Measurements from ENCODE around the gene OR7G2.
"Not testable (repeated sequence)": the region's sequence is repeated elsewhere in the genome, so short reads cannot be mapped to it uniquely, and the experiment has no call there.

Gene OR7G2

DNA sequence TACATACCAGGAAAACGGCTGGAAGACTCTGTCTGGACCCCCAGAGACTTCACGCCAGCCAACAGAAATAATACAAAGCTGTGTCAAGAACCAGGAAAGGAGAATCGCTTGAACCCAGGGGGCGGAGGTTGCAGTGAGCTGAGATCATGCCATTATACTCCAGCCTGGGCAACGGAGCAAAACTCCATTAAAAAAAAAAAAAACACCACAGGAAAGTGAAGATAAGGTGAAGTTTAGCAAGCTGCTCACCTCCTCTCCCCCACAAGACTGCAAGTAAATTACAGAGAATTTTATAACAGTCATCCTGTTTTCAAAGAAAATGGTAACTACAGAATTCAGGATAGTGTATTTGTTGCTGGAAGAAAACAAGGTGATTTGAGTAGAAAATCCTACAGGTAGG is 9.3 kb upstream of the OR7G2 start:
- H3K4me3 ChIP-seq (ENCODE audit: low read length): no peak overlapping the region
- no peak for TF ChIP-seq ZNF274 (IDR thresholded peaks at IDR 0.05; ENCODE audit: low read depth, low read length)

DNA sequence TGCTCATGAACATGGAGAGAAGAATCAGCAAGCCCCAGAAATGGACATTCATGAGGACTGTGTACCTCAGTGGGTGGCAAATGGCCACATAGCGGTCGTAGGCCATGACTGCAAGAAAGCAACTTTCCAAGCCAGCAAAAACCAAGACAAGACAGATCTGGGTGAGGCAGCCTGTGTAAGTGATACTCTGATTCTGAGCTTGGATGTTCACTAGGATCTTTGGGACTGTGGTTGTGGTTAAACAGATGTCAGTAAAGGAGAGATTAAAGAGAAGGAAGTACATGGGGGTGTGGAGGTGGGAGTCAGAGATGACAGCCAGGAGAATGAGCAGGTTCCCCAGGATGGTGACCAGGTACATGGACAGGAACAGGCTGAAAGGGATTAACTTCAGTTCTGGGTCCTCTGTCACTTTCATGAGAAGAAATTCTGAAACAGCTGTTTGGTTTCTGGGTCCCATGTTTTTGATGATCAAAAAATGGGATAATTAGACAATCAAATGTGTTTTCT is 8.1 kb upstream of the OR7G2 start, which contains the start of gene OR7G1:
TSS of gene OR7G1 (minus strand) at position 457 of the 507 bp plus-strand sequence. CDS start at position 457, 0 bp downstream.
- no peak within 1 kb of the TSS for H3K4me3 ChIP-seq (ENCODE audit: low read length)
- no peak for TF ChIP-seq ZNF274 (IDR thresholded peaks at IDR 0.05; ENCODE audit: low read depth, low read length)

- TF ChIP-seq ZNF274 (IDR thresholded peaks at IDR 0.05; ENCODE audit: low read depth, low read length): no peak
- H3K4me3 ChIP-seq (ENCODE audit: low read length): no peak overlapping the region
These were observed 2.7 kb upstream of the OR7G2 start for GRCh38 chr19:9109959-9110358.

- no peak within 1 kb of the TSS for H3K4me3 ChIP-seq (ENCODE audit: low read length)
- no peak for TF ChIP-seq ZNF274 (IDR thresholded peaks at IDR 0.05; ENCODE audit: low read depth, low read length)
These were observed 20.5 kb downstream of the OR7G2 start, which contains the start of gene OR1M1 for GRCh38 chr19:9086761-9087160. TSS of gene OR1M1 (plus strand) at chr19:9087061. CDS start at chr19:9093245, 6,184 bp downstream.

- no peak for TF ChIP-seq ZNF274 (IDR thresholded peaks at IDR 0.05; ENCODE audit: low read depth, low read length)
- no peak overlapping the region for H3K4me3 ChIP-seq (ENCODE audit: low read length)
These were observed 28.6 kb downstream of the OR7G2 start for GRCh38 chr19:9078651-9079050.

DNA sequence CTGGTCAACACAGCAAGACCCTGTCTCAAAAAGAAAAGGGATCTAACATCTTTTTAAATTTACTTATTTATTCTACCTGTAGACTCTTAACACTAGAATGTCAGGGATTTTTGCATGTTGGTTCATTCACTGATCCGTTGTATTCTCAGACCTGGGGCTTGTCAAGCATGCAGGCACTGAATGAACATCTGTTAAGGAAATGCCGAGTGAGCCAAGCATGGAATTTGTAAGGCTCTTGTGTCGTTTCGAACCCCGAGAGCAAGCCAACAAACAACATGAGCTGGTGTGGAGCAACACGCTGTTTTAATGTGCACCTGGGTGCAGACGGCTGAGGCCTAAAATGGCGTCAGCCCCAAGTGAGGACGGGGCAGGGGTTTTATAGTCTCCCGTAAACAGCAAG is 30.4 kb downstream of the OR7G2 start:
- no peak overlapping the region for H3K4me3 ChIP-seq (ENCODE audit: low read length)
- TF ChIP-seq ZNF274 (IDR thresholded peaks at IDR 0.05; ENCODE audit: low read depth, low read length): no peak

- H3K4me3 ChIP-seq (ENCODE audit: low read length): no peak overlapping the region
- no peak for TF ChIP-seq ZNF274 (IDR thresholded peaks at IDR 0.05; ENCODE audit: low read depth, low read length)
These were observed 32.0 kb downstream of the OR7G2 start for GRCh38 chr19:9075064-9075949.

DNA sequence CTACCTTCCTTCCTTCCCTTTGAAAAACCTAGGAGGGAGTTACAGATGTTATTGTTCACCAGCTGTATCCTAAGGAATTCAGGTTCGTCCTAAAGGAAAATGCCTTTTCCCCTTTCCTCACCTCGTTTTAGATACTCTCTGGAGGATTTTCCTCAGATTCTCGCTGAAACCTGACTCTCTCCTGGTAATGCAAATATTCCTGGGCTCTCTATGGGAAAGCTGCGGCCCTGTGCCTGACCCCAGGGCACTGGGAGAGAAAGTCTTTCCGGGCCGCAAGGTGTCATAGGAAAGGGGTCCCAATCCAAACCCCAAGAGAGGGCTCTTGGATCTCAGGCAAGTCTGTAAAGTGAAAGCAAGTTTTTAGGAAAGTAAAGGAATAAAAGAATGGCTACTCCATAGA is 33.5 kb downstream of the OR7G2 start:
- no peak for TF ChIP-seq ZNF274 (IDR thresholded peaks at IDR 0.05; ENCODE audit: low read depth, low read length)
- no peak overlapping the region for H3K4me3 ChIP-seq (ENCODE audit: low read length)

- H3K4me3 ChIP-seq (ENCODE audit: low read length): not testable (repeated sequence)
These were observed 35.6 kb downstream of the OR7G2 start for GRCh38 chr19:9071720-9072119.

- no peak overlapping the region for H3K4me3 ChIP-seq (ENCODE audit: low read length)
- no peak for TF ChIP-seq ZNF274 (IDR thresholded peaks at IDR 0.05; ENCODE audit: low read depth, low read length)
These were observed 37.2 kb downstream of the OR7G2 start for GRCh38 chr19:9070066-9070465.

GRCh38 chr19:9065457-9066014 is 41.7 kb downstream of the OR7G2 start:
- TF ChIP-seq ZNF274 (IDR thresholded peaks at IDR 0.05; ENCODE audit: low read depth, low read length): no peak
- H3K4me3 ChIP-seq (ENCODE audit: low read length): no peak overlapping the region

DNA sequence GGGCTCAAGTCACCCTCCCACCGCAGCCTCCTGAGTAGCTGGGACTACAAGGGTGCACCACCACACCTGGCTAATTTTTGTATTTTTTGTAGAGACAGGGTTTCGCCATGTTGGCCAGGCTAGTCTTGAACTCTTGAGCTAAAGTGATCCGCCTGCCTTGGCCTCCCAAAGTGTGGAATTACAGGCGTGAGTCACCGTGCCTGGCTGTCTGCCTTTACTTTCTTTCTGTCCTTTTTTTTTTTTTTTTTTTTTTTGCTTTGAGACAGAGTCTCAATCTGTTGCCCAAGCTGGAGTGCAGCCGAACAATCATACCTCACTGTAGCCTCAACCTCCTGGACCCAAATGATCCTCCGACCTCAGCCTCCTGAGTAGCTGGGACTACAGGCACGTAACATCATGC is 45.4 kb downstream of the OR7G2 start:
- no peak overlapping the region for H3K4me3 ChIP-seq (ENCODE audit: low read length)
- TF ChIP-seq ZNF274 (IDR thresholded peaks at IDR 0.05; ENCODE audit: low read depth, low read length): no peak

DNA sequence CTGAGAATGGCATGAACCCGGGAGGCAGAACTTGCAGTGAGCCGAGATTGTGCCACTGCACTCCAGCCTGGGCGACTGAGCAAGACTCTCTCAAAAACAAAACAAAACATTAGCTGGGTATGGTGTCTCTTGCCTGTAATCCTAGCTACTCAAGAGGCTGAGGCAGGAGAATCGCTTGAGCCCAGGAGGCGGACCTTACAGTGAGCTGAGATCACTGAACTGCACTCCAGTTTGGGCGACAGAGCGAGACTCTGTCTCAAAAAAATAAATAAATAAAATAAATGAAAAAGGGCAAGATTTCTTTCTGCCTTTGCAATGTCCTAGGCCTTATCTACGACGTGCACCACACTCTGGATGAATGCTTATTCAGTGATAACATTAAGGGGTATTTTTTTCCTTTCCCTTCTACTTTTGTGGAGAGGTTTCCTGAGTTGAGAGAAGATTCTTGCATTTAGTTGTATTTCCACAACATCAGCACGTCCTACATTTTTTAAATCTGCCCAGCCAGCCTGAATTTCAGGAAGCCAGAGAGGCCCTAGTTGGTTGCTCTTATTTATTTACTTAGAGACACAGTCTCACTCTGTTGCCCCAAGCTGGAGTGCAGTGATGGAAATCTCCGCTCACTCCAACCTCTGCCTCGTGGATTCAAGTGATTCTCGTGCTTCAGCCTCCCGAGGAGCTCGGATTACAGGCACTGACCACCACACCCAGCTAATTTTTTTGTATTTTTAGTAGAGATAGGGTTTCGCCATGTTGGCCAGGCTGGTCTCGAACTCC is 46.5 kb downstream of the OR7G2 start:
- no peak for TF ChIP-seq ZNF274 (IDR thresholded peaks at IDR 0.05; ENCODE audit: low read depth, low read length)
- no peak overlapping the region for H3K4me3 ChIP-seq (ENCODE audit: low read length)

DNA sequence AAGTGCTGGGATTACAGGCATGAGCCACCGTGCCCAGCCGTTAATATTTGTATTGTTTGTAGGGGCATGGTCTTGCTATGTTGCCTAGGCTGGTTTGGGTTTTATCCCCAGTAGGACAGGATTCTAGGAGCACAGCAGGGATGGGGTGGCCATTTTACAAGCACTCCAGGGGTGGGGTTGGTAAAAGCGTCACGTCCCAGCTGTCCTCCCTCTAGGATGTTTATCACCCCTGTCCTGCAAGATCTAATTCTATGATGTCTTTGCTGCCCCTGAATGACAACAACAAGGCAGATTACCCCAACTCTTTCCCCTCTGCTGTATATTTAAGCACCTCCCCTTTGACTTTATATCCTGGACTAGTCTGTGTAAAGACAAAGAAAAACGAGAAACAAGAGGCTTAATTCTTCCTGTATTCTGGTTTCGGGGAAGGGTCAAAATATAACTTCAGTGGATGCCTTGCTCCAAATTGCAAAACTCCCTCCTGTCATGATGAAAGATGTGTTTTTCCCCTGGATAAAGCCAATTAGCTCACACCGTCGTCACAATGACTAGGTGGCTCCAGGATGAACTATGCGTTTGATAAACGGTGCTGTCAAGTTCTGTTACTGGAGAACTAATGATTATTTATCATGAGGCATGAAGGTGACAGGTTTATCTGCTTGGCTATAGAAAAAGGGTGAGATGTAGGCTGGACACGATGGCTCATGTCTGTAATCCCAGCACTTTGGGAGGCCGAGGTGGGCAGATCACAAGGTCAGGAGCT is 48.2 kb downstream of the OR7G2 start:
- no peak overlapping the region for H3K4me3 ChIP-seq (ENCODE audit: low read length)
- no peak for TF ChIP-seq ZNF274 (IDR thresholded peaks at IDR 0.05; ENCODE audit: low read depth, low read length)

All from GM08714 (cell line).